GM12801 (cell line): ENCODE data around the gene NPEPL1.

Experiments used
- CTCF ChIP-seq: IDR thresholded peaks from one replicate; pipeline ENCODE4 v1.5.1; 2011; ENCODE audit warnings: control low read depth; ENCODE audit not compliant: insufficient read length; ENCODE audit errors: extremely low read depth

NPEPL1 gene

GRCh38 chr20:58731192-58731591 lies 38.6 kb downstream of the NPEPL1 start:
- no peak for TF ChIP-seq CTCF

GRCh38 chr20:58737198-58737597 lies 44.6 kb downstream of the NPEPL1 start:
- TF ChIP-seq CTCF = no peak

GRCh38 chr20:58740356-58741308 lies 48.0 kb downstream of the NPEPL1 start:
- no peak for TF ChIP-seq CTCF

- TF ChIP-seq CTCF = no peak
Observed at GRCh38 chr20:58741384-58741783, 48.8 kb downstream of the NPEPL1 start.

- no peak for TF ChIP-seq CTCF
Observed at GRCh38 chr20:58742668-58743566, 50.3 kb downstream of the NPEPL1 start.

GRCh38 chr20:58743929-58744534 lies 51.4 kb downstream of the NPEPL1 start:
- no peak for TF ChIP-seq CTCF

- no peak for TF ChIP-seq CTCF
Observed at GRCh38 chr20:58744836-58745235, 52.2 kb downstream of the NPEPL1 start.
